ENCODE measurements around the gene DNAJC27.

The DNAJC27 gene

GRCh38 chr2:24898122-24899109 is 73.3 kb downstream of the DNAJC27 start:
- Histone ChIP-seq H3K4me1 (ENCODE audit: control insufficient read depth in 2 of 2, insufficient read depth in 2 of 2, low read length in 2 of 2) (no peaks in the 10 kb centered on the region), H3K9me3 (ENCODE audit: control insufficient read depth in 2 of 2, low read length in 2 of 2) (no peaks in the 10 kb centered on the region), H3K27me3 (ENCODE audit: control insufficient read depth in 2 of 2, insufficient read depth in 2 of 2, low read length in 2 of 2) (no peaks in the 10 kb centered on the region), H3K9ac (ENCODE audit: low read depth in 1 of 2, low read length in 2 of 2) (no peak overlapping the region), H3K27ac (ENCODE audit: low read depth in 2 of 2, low read length in 2 of 2) (no peak overlapping the region), H3K36me3 (ENCODE audit: control insufficient read depth in 2 of 2, insufficient read depth in 2 of 2, low read length in 2 of 2) (peaks cover 0 to 6% of the 10 kb centered on the region in 2 donors), H3K4me3 (ENCODE audit: low read length in 2 of 2) (no peak overlapping the region)

- Histone ChIP-seq H3K4me1 (ENCODE audit: control insufficient read depth in 2 of 2, insufficient read depth in 2 of 2, low read length in 2 of 2) (no peaks in the 10 kb centered on the region), H3K4me3 (ENCODE audit: low read length in 2 of 2) (no peak overlapping the region), H3K27me3 (ENCODE audit: control insufficient read depth in 2 of 2, insufficient read depth in 2 of 2, low read length in 2 of 2) (no peaks in the 10 kb centered on the region), H3K9me3 (ENCODE audit: control insufficient read depth in 2 of 2, low read length in 2 of 2) (no peaks in the 10 kb centered on the region), H3K36me3 (ENCODE audit: control insufficient read depth in 2 of 2, insufficient read depth in 2 of 2, low read length in 2 of 2) (peaks cover 0 to 4% of the 10 kb centered on the region in 2 donors), H3K9ac (ENCODE audit: low read depth in 1 of 2, low read length in 2 of 2) (no peak overlapping the region), H3K27ac (ENCODE audit: low read depth in 2 of 2, low read length in 2 of 2) (no peak overlapping the region)
Observed at GRCh38 chr2:24894750-24895149, 77.0 kb downstream of the DNAJC27 start.

- Histone ChIP-seq H3K9me3 (ENCODE audit: control insufficient read depth in 2 of 2, low read length in 2 of 2) (no peaks in the 10 kb centered on the region), H3K27ac (ENCODE audit: low read depth in 2 of 2, low read length in 2 of 2) (no peak overlapping the region), H3K4me3 (ENCODE audit: low read length in 2 of 2) (no peak overlapping the region), H3K4me1 (ENCODE audit: control insufficient read depth in 2 of 2, insufficient read depth in 2 of 2, low read length in 2 of 2) (no peaks in the 10 kb centered on the region), H3K9ac (ENCODE audit: low read depth in 1 of 2, low read length in 2 of 2) (no peak overlapping the region), H3K27me3 (ENCODE audit: control insufficient read depth in 2 of 2, insufficient read depth in 2 of 2, low read length in 2 of 2) (no peaks in the 10 kb centered on the region), H3K36me3 (ENCODE audit: control insufficient read depth in 2 of 2, insufficient read depth in 2 of 2, low read length in 2 of 2) (peaks cover 0 to 7% of the 10 kb centered on the region in 2 donors)
Observed at GRCh38 chr2:24893934-24894333, 77.8 kb downstream of the DNAJC27 start.
